NCI-H82 treated with DMSO at 0.1 percent for 48 hours (cell line): ENCODE measurements around the gene PSTPIP1.

Source experiments
- DNase-seq: peaks from one replicate; lab custom pipeline; 2025; ENCODE audit not compliant: unreplicated experiment; lab: John Stamatoyannopoulos, UW

Gene PSTPIP1

GRCh38 chr15:77068633-77069032 is 73.7 kb downstream of the PSTPIP1 start:
- DNase-seq, result no peak

DNA sequence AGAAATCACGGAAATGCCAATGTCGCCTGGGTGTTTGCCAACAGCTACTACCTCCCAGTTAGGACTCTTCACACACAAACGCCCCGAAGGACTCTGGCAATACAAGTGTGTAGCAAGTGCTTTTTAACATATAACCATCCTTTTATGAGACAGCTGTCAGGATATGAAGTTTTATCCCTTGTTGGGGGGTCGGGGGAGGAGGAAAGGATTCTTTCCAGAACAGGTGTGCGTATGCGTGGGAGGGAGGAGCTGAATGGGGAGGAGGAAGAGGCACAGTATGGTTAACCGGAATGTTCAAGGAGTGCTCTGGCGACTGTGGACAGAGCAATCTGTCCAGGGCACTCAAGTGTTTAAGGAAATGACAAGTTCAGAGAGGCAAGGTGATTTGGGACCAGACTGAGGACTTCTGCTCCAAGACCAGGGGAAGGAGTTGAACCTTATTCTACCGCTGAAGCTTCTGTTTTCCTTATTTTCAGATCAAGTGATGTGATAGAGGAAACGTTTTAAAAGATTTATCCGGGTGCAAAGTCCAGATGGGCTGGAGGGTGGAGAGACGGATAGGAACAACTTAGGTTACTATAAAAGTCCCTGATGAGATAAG is 74.7 kb downstream of the PSTPIP1 start:
- DNase-seq, result no peak

- no peak for DNase-seq
Measured at GRCh38 chr15:77070180-77070494, 75.2 kb downstream of the PSTPIP1 start.

DNA sequence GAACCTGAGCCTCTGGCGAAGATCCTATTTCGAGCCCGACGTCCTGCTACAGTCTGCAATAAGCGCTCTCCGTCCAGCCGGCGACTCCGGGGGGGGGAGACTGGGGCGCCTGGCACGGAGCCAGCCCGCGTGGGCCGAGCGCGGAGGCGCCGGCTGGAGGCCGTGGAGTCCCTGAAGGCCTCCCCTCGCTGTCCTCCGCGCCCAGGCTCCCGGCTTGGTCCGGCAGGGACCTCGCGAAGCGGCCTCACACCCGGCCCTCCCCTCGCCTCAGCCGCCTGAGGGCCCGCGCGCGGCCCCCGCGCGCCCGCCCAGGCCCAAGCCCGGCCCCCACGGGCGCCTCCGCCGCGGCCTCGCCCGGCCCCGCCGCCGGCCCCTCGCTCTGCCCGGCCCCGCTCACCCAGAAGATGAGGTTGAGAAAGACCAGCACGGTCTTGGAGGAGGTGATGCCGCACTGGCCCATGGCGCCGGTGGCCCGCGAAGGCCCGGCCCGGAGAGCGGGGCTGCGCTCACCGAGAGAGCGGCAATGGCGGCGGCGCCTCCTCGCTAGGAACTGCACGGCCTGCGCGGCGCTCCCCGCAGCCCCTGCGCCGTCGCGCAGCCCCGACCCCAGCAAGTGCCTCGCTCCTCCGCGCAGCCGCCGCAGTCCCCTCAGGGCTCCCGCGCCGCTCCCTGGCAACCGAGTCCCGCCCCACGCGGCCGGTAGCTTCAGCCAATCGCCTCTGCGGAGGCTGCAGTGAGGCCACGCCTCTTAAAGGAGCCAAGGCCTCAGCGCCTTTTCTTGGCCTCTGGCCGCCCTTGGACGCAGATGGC is 75.8 kb downstream of the PSTPIP1 start, which contains the start of gene TSPAN3:
TSPAN3 (minus strand) TSS at position 615 of the 810 bp plus-strand sequence; CDS start at position 460, 155 bp downstream.
- DNase-seq, result peak; percentile 68

- no peak for DNase-seq
Measured at GRCh38 chr15:77071305-77072223, 76.6 kb downstream of the PSTPIP1 start.

DNA sequence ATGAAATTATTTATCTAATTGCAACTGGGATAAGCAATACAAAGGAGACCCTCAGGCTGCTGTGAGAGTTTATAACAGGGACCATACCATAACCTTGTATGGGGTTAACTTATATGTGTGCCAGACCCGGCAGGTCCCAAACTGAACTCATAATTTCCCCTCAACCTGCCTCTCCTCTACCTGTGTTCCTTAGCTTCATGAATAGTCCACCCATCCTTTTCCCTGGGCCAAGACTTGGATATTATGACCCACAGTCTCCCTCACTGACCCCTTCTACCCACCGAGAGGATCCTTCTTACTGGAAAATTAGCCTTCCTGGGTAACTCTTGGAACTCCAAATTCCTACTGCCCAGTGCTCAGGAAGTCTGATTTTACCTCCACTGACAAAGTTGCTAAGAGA is 79.4 kb downstream of the PSTPIP1 start:
- no peak for DNase-seq

DNA sequence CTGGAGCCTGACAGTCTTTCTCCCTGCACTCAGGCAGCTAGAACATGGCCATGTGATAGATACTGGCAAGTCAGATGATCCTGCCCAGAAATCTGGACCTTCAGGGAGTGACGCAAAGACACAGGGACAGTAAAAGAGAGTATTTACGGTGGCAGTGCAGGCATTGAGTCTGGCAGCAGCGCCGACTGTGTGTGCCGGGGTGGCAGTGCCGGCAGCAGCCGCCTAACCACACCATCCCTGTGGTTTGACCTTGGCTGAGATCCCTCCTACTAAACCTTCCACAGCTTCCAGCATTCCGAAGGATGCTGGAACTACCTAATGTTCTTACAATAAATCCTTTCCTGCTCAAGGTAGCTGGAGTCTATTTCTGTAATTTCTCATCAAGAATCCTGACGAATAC is 80.6 kb downstream of the PSTPIP1 start:
- DNase-seq, result no peak

DNA sequence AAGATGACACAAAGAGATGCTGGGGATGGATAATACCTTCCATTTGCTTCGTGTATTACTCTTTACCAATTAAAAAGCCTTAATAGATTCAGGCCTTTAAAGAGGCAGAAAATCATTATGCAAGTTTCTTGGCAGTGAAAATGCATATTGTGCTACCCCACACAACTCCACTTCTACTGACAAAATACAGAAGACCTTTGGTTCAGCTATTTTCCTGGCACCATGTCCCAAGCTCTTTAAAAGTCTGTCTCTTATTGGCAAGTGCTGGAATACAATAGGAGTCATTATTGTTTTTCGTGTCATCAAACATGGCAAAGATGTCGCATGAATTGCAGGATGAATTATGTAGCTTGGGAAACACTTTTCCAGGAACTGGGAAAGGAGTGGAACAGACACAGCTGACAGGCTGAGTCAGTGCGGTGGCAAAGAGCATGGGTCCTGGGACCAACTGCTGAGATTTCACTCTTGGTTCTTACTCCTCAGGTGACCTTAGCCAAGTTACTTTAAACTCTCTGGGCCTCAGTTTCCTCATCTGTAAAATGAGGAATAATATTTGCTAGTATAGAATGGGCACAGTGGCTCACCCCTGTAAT is 81.5 kb downstream of the PSTPIP1 start:
- no peak for DNase-seq

DNA sequence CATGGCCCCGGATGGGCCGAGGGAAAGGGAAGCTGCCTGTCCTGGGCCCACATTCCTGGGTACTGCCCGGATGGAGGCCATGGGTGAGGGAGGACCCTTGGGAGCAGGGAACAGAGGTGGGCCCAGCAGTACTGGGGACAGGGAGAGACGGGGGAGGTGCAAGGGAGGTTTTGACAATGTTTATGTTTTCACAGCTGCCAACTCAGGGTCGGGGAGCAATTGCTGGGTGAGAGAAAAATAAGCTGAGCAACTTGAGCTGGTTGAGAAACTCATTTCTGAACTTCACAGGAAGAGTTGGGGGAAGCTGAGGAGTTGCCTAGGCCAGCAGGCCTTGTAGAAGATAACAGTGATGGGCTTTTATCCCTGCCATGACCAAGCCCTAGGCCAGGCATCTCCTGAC is 87.0 kb downstream of the PSTPIP1 start:
- no peak for DNase-seq

DNA sequence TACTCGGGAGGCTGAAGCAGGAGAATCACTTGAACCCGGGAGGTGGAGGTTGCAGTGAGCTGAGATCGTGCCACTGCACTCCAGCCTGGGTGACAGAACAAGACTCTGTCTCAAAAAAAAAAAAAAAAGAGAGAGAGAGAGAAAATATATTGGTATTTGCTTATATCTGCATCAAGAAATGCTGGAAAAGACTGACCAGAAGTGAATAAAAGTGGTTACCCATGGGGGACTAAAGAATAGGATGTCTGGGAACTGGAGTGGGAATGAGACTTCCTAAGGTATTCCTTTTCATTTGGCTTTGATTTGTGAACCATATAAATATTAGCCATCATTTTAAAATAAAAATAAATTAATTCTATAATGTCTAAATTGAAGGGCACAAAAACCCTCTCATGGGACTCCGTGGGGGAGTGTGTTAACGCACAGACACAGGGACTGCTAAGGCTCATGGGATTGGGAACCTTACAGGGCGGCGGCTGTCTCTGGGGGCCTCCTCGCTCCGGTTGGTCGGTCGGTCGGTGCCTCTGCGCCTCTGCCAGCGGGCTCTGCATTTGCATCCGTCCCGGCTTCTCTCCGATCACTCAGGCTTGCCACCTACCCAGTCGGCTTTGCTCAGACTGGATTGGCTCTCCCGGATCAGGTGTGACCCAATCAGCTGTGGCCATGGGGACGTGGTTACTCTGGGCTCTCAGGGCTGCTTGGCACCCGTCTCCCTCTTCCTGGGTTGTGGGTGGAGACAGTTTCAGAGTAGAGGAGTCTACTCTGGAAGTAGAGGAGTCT is 88.6 kb downstream of the PSTPIP1 start:
- peak; percentile 57 for DNase-seq

DNA sequence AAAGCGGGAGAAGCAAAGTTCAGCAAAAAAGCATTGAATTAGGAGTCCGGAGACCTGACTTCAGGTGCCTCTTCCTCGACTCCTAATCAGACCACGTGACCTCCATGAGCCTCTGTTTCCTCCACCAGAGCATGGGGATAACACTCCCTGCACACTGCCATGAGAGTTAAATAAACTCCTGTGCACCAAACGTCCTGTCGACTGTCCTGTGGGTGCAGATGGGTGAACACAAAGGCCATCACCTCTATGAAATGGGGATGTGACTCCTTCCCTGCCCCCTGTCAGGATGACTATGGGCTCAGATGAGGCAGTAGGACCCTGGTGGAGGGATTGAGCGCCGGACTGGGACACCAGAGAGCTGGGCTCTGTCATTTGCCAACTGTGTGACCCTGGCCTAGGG is 89.5 kb downstream of the PSTPIP1 start:
- no peak for DNase-seq

- DNase-seq, result no peak
Measured at GRCh38 chr15:77085297-77085696, 90.4 kb downstream of the PSTPIP1 start.
